HFF-Myc (cell line): ENCODE data around the gene OR6B1.

ENCODE experiments used
- DNase-seq: peaks from one replicate; pipeline ENCODE4 v3.0.0-alpha.2; 2011; ENCODE audit warnings: low read depth; ENCODE audit errors: extremely low read depth
- H3K4me3 ChIP-seq: replicated peaks from 2 replicates; pipeline ENCODE4 v1.5.1; 2011; ENCODE audit warnings: low read depth, mild to moderate bottlenecking, control low read depth, low read length
- TF ChIP-seq, protein P1 (sequence below): IDR thresholded peaks from 2 replicates; pipeline ENCODE4 v1.5.1; 2012; ENCODE audit warnings: mild to moderate bottlenecking, low read depth, low read length, control low read depth; ENCODE audit errors: missing control alignments

The OR6B1 gene

DNA sequence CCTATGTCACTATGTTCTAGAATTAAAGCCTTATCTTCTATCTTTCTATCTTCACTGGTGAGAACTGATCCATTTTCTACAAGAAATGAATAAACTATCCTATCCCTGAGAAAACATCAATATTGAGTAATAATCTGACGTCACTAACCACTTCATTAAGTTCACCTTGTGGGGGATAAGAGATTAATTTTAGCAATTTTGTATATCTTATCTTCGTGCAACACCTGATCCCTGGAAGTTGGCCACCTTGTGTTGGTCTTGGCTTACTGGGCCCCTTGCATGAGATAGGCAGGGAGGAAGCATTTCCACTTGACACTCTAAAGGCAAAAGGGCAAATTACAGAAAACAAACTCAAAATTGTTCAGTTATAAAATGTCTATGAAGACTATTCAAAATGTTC, 20.1 kb upstream of the OR6B1 start:
- TF ChIP-seq, protein P1, sequence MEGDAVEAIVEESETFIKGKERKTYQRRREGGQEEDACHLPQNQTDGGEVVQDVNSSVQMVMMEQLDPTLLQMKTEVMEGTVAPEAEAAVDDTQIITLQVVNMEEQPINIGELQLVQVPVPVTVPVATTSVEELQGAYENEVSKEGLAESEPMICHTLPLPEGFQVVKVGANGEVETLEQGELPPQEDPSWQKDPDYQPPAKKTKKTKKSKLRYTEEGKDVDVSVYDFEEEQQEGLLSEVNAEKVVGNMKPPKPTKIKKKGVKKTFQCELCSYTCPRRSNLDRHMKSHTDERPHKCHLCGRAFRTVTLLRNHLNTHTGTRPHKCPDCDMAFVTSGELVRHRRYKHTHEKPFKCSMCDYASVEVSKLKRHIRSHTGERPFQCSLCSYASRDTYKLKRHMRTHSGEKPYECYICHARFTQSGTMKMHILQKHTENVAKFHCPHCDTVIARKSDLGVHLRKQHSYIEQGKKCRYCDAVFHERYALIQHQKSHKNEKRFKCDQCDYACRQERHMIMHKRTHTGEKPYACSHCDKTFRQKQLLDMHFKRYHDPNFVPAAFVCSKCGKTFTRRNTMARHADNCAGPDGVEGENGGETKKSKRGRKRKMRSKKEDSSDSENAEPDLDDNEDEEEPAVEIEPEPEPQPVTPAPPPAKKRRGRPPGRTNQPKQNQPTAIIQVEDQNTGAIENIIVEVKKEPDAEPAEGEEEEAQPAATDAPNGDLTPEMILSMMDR = no peak
- no peak overlapping the region for H3K4me3 ChIP-seq
- no peak for DNase-seq

DNA sequence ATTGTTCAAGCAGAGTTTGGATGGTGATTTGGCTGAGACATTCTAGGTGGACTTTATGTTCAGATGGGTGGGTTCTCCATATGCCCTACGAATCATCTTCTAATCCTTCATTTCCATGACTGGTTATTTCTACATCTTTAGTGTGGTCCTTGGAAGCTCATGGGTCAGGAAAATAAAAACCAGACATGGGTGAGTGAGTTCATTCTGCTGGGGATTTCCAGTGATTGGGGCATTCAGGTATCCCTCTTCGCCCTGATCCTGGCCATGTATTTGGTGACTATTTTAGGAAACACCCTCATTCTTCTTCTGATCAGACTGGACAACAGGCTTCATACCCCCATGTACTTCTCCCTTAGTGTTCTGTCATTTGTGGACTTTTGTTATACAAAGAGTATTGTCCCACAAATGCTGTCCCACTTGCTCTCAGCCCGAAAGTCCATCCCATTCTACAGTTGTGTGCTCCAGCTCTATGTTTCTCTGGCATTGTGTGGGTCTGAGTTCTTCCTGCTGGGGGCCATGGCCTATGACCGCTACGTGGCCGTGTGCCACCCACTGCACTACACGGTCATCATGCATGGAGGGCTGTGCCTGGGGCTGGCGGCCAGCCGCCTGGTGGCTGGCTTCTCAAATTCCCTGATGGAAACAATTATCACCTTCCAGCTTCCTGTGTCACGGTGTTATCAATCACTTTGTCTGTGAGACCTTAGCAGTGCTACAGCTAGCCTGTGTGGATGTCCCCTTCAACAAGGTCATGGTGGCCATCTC, 19.2 kb upstream of the OR6B1 start:
- DNase-seq = no peak
- H3K4me3 ChIP-seq = no peak overlapping the region
- TF ChIP-seq, protein P1 = no peak

DNA sequence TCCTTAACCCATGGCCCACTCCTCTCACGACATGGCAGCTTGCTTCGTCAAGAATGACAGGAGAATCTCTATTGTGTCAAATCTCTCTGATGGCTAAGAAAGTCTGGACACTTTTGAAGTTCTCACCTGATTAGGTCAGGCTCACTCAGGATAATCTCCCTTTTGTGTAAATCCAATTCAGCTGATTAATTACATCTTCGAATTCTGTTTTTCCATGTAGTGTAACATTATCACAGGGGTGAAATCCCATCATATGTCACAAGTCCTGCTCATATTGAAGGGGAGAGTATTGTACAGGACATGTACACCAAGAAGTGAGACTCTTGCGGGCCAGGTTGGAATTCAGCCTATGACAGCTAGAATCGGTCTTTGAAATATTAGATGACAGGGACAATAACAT, 16.2 kb upstream of the OR6B1 start:
- TF ChIP-seq, protein P1 = no peak
- H3K4me3 ChIP-seq = no peak overlapping the region
- DNase-seq = no peak

DNA sequence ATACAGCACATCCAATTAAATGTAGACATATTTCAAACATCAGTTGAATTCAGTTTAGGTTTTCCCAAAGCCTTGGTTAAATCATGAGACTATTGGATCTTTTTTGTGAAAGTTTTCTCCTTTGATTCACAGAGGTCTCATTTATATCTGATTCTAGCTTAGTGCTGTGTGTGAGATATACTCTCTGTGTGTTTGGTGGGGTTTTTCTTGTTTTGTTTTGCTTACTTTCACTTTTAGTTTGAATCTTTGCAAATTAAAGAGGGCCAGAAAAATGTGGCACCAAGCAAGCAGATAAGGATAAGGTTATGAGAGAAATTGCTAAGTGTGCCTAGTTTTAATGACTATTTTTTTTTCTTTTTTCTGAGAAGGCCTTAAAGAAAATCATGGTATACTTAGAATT, 12.6 kb upstream of the OR6B1 start:
- TF ChIP-seq, protein P1 = no peak
- no peak for DNase-seq
- H3K4me3 ChIP-seq = no peak overlapping the region

DNA sequence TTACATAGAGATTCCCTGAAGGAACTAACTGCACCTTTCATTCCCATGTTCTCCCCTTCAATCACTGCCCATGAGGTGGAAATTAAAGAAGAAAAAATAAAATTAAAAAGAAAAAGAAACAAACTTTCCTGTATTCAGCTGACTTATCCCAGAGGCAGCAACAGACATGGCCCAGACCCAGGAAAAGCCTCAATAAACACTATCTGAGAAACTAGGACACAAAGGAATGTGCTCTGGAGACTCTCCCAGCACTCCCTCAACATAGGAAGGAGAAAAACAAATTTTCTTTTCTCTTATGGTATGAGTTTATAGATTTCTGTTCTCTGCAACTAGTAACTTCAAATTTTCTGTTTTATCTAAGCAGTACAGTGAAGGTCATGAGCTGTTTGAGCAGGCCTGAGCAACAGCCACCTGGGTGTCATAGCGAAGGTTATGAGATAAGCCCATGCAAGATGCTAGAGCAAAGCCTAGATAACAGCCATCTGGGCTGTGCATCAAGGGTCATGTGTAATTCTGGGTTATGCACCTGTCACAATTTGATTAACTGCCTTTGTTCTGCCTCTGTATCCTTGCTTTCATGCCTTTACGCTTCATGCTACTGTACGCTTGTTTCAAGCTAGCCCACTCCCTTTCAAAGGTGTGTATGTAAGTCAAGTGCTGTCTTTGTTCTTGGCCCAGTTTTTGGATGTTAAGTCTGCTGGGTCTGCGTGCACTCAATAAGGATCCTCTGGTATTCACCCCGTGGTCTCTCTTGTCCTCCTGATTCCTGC, 11.0 kb upstream of the OR6B1 start:
- H3K4me3 ChIP-seq = no peak overlapping the region
- TF ChIP-seq, protein P1 = no peak
- no peak for DNase-seq

DNA sequence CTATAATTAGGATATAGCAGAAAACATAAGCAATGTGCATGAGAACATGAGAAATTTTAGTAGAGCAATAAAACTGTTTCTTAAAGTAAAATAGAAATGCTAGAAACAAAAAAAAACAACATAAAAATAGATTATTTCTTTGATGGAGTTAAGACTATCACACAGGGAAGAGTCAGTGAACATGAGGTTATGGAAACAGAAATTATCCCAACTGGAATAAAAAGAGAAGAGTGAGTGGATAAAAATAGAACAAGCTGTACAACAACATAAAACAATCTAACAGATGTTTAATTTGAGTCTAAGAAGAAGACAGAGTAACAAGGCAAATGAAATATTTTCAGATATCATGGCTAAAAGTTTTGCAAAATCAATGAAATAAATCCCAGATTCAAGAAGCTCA, 7.5 kb upstream of the OR6B1 start:
- TF ChIP-seq, protein P1 = no peak
- no peak overlapping the region for H3K4me3 ChIP-seq
- DNase-seq = no peak

DNA sequence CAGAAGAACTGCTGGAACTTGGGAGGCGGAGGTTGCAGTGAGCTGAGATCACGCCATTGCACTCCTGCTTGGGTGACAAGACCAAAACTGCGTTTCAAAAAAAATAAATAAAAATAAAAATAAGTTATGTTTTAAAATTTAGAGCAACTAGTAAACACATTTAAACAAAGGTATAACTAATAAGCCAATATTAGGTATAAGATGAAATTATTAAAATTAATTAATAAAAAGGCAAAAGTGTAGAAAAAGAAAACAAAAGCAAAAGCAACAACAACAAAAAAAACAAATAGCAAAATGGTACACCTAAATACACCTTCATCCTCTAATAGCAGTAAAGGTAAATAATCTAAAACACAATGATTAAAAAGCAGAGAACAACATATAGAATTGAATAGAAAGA, 6.2 kb upstream of the OR6B1 start:
- DNase-seq = no peak
- no peak overlapping the region for H3K4me3 ChIP-seq

More for the DNA sequence above, 6.2 kb upstream of the OR6B1 start:
- TF ChIP-seq, protein P1 = no peak
